Stimulated activated effector memory CD8-positive, alpha-beta T cell treated with anti-CD3 and anti-CD28 coated beads, Interleukin-12 subunit alpha, Interleukin-12 subunit beta, amount 100 ng/mL, for 72 hours (primary cell): ENCODE data around the gene POU3F1.

Experiments used
- ATAC-seq: fragments of 150-1000 bp; cut with Tn5 transposase; 2 replicates; pipeline ENCODE4 v1.10.0; 2021
- DNase-seq, 2 donors: peaks; one replicate each; pipeline ENCODE4 v3.0.0; 2021 to 2022; ENCODE audit warnings: low spot score in 2 of 2
- H3K27ac Mint-ChIP-seq: one replicate; pipeline ENCODE4 v1.8.0; 2022; ENCODE audit warnings: mild to moderate bottlenecking, mixed read lengths
- H3K36me3 Mint-ChIP-seq: one replicate; pipeline ENCODE4 v1.8.0; 2022; ENCODE audit warnings: mild to moderate bottlenecking, mixed read lengths
- H3K4me1 Mint-ChIP-seq: one replicate; pipeline ENCODE4 v1.8.0; 2022; ENCODE audit warnings: mixed read lengths
- H3K4me3 Mint-ChIP-seq: one replicate; pipeline ENCODE4 v1.8.0; 2022; ENCODE audit warnings: mild to moderate bottlenecking, mixed read lengths
- H3K9me3 Mint-ChIP-seq: one replicate; pipeline ENCODE4 v1.8.0; 2022; ENCODE audit warnings: mixed read lengths

The POU3F1 gene

GRCh38 chr1:38079019-38079418, 32.4 kb upstream of the POU3F1 start:
- Mint-ChIP-seq H3K9me3 (no peaks in the 10 kb centered on the region), H3K4me1 (no peaks in the 10 kb centered on the region), H3K36me3 (no peaks in the 10 kb centered on the region), H3K27ac (no peak overlapping the region), H3K4me3 (no peak overlapping the region)
- DNase-seq = no peak
- no peak for ATAC-seq

- H3K27ac Mint-ChIP-seq = no peak overlapping the region
- ATAC-seq (no peak), DNase-seq (no peak)
- no peaks in the 10 kb centered on the region for H3K36me3 Mint-ChIP-seq
- H3K9me3 Mint-ChIP-seq = no peaks in the 10 kb centered on the region
- no peak overlapping the region for H3K4me3 Mint-ChIP-seq
- no peaks in the 10 kb centered on the region for H3K4me1 Mint-ChIP-seq
Measured at GRCh38 chr1:38077523-38078147, 31.0 kb upstream of the POU3F1 start.

- no peak for DNase-seq
- no peak for ATAC-seq
- Mint-ChIP-seq H3K36me3 (no peaks in the 10 kb centered on the region), H3K27ac (no peak overlapping the region), H3K4me3 (no peak overlapping the region), H3K9me3 (no peaks in the 10 kb centered on the region), H3K4me1 (no peaks in the 10 kb centered on the region)
Measured at GRCh38 chr1:38076455-38076854, 29.9 kb upstream of the POU3F1 start.

DNA sequence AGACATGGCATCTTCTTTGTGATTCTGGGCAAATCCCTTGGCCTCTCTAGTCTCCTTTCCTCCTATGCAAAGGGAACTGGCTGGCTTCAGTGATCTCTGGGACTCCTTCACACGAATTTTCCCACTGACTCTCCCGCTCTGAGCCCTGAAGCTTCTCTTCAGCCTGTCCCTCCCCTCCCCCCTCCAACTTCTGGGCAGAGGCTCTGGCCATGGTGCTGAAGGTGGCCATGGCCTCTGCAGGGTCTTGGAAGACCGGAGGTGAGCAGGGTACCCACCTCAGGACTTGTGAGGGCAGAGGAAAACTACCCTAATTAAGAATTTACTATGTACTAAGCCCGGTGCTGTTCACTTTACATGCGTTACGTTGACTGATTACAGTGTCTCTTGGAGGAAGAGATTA, 29.4 kb upstream of the POU3F1 start:
- ATAC-seq (no peak), DNase-seq (no peak)
- Mint-ChIP-seq H3K36me3 (no peaks in the 10 kb centered on the region), H3K4me3 (no peak overlapping the region), H3K9me3 (no peaks in the 10 kb centered on the region), H3K27ac (no peak overlapping the region), H3K4me1 (no peaks in the 10 kb centered on the region)

GRCh38 chr1:38075191-38075590, 28.6 kb upstream of the POU3F1 start:
- DNase-seq (no peak), ATAC-seq (no peak)
- H3K9me3 Mint-ChIP-seq = no peaks in the 10 kb centered on the region
- no peak overlapping the region for H3K4me3 Mint-ChIP-seq
- H3K4me1 Mint-ChIP-seq = no peaks in the 10 kb centered on the region
- no peaks in the 10 kb centered on the region for H3K36me3 Mint-ChIP-seq
- no peak overlapping the region for H3K27ac Mint-ChIP-seq

- no peak overlapping the region for H3K27ac Mint-ChIP-seq
- no peak overlapping the region for H3K4me3 Mint-ChIP-seq
- DNase-seq = no peak
- H3K4me1 Mint-ChIP-seq = no peaks in the 10 kb centered on the region
- no peaks in the 10 kb centered on the region for H3K9me3 Mint-ChIP-seq
- H3K36me3 Mint-ChIP-seq = no peaks in the 10 kb centered on the region
- no peak for ATAC-seq
Measured at GRCh38 chr1:38074302-38074677, 27.7 kb upstream of the POU3F1 start.

DNA sequence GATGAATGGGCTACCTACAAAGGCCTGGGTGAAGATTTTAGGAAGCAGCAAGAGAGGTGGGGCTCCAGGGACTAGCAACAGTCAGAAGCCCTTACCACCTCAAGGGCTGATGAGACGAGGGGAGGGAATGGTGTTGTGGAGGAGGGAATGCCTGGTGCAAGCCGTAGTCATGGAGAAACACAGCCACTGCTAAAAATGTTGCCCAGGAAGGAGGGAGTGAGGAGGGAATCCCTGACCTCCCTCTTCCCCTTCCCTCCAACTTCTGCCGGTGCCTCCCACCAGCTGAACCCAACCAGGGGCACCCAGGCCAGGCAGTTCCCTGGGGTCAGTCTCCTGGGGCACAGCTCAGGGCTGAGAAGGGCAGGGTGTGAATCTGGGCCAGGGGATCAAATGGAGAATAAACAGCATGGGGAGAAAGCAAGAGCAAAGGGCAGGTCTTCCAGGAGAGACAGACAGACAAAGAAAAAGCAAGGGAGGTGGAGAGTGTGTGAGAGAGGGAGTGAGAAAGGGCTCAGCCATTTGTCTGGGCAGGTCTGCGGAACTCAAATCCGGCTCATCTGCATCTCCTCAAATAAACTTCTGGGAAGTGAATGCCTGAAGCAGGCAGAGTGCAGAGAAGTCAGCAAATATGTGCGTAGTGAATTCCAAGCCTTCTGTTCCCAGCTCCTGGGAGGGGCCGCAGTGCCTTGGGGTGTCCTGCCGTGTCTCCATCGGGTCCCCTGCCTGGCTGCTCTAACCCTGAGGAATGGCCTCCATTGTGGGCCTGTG, 27.1 kb upstream of the POU3F1 start:
- no peaks in the 10 kb centered on the region for H3K4me1 Mint-ChIP-seq
- DNase-seq = no peak
- no peak overlapping the region for H3K4me3 Mint-ChIP-seq
- no peaks in the 10 kb centered on the region for H3K36me3 Mint-ChIP-seq
- H3K9me3 Mint-ChIP-seq = no peaks in the 10 kb centered on the region
- H3K27ac Mint-ChIP-seq = no peak overlapping the region
- no peak for ATAC-seq

GRCh38 chr1:38072858-38073257, 26.3 kb upstream of the POU3F1 start:
- ATAC-seq (no peak), DNase-seq (no peak)
- peak overlapping the region; percentile 24 for H3K27ac Mint-ChIP-seq
- H3K4me1 Mint-ChIP-seq = no peaks in the 10 kb centered on the region
- no peaks in the 10 kb centered on the region for H3K36me3 Mint-ChIP-seq
- H3K9me3 Mint-ChIP-seq = no peaks in the 10 kb centered on the region
- no peak overlapping the region for H3K4me3 Mint-ChIP-seq

DNA sequence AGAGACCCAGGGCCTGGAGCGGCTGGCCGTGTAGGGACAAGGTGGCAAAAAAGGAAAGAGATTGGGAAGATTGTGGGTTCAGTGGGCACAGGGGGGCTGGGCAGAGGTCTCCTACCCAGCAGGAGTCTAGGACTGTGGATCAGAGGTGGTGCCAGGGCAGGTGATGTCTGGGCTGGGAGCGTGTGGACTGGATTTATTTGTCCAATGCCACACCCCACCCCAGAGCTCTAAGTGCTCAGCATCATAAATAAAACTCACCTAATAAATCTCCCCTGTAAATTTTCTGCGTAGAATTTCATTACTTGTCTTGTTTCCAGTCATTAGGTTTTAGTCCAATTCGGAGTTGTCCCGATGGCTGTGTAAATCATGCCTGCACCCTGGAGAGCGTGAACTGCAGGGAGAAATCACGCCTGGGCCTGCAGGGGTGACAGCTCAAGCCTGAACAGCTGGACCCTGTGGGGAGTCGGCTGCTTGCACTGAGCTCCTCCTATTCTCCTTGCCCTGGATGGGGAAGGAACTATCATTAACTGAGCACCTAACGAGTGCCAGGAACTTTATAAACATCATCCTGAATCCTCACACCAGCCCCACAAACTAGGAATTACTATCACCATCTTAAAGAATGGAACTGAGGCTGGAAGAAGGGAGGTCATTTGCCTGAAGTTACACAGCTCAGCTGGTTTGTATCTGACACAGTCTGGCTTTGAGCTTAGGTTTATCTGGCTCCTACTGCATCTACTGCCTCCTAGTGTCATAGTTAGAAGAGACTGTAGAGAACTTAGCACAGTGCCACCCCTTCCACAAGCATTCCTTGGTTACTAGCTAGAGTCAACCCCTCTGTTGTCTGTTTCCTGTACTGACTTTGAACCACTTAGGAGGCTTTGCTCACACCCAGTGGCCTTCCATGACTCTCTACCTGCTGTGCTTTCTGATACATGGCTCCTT, 25.0 kb upstream of the POU3F1 start:
- DNase-seq (no peak), ATAC-seq (peak; percentile 80)
- no peaks in the 10 kb centered on the region for H3K4me1 Mint-ChIP-seq
- no peaks in the 10 kb centered on the region for H3K36me3 Mint-ChIP-seq
- H3K4me3 Mint-ChIP-seq = no peak overlapping the region
- no peaks in the 10 kb centered on the region for H3K9me3 Mint-ChIP-seq
- H3K27ac Mint-ChIP-seq = no peak overlapping the region

- Mint-ChIP-seq H3K27ac (no peak overlapping the region), H3K9me3 (no peaks in the 10 kb centered on the region), H3K36me3 (no peaks in the 10 kb centered on the region), H3K4me3 (no peak overlapping the region), H3K4me1 (no peaks in the 10 kb centered on the region)
- ATAC-seq = no peak
- no peak for DNase-seq
Measured at GRCh38 chr1:38068980-38069340, 22.4 kb upstream of the POU3F1 start.

GRCh38 chr1:38068220-38068979, 21.8 kb upstream of the POU3F1 start:
- Mint-ChIP-seq H3K4me3 (no peak overlapping the region), H3K36me3 (no peaks in the 10 kb centered on the region), H3K4me1 (no peaks in the 10 kb centered on the region), H3K9me3 (no peaks in the 10 kb centered on the region), H3K27ac (no peak overlapping the region)
- ATAC-seq (no peak), DNase-seq (no peak)

DNA sequence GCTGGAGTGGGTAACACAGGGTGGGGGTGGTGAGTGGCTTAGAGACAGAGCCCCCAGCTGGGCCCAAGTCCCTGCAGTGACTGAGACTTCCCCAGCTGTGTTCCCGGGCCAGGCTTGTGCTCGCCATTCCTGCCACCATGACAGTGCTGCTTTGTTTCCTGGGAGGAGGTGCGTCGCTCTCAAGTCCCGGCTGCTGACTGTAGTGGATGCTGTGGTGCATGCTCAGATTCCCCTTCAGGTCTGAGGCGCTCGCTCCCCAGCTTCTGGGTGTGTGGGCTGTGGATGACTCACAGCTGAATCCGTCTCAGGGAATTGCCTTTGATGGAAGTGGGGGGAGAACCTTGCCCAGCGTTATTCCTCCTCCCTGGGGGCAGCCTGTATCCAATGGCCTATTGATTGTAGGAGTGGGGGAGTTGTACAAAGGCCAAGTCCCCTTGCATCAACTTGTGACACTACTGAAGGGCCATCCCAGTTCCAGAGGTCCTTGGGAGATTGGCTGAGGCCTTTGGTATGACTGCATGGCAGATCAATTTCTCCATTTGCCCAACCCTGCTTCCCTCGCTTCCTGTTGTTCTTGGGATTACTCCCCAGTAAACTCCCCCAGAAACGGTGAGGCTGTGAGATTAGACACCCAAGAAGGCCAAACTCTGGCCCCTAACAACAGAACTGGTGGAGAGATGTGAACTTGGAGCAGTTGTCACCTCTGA, 17.8 kb upstream of the POU3F1 start:
- ATAC-seq = no peak
- Mint-ChIP-seq H3K9me3 (no peaks in the 10 kb centered on the region), H3K4me3 (no peak overlapping the region), H3K36me3 (no peaks in the 10 kb centered on the region), H3K4me1 (peaks cover 7% of the 10 kb centered on the region), H3K27ac (no peak overlapping the region)
- DNase-seq = no peak

- ATAC-seq (no peak), DNase-seq (no peak)
- Mint-ChIP-seq H3K27ac (no peak overlapping the region), H3K9me3 (no peaks in the 10 kb centered on the region), H3K4me3 (no peak overlapping the region), H3K36me3 (no peaks in the 10 kb centered on the region), H3K4me1 (peaks cover 7% of the 10 kb centered on the region)
Measured at GRCh38 chr1:38063616-38064015, 17.0 kb upstream of the POU3F1 start.

DNA sequence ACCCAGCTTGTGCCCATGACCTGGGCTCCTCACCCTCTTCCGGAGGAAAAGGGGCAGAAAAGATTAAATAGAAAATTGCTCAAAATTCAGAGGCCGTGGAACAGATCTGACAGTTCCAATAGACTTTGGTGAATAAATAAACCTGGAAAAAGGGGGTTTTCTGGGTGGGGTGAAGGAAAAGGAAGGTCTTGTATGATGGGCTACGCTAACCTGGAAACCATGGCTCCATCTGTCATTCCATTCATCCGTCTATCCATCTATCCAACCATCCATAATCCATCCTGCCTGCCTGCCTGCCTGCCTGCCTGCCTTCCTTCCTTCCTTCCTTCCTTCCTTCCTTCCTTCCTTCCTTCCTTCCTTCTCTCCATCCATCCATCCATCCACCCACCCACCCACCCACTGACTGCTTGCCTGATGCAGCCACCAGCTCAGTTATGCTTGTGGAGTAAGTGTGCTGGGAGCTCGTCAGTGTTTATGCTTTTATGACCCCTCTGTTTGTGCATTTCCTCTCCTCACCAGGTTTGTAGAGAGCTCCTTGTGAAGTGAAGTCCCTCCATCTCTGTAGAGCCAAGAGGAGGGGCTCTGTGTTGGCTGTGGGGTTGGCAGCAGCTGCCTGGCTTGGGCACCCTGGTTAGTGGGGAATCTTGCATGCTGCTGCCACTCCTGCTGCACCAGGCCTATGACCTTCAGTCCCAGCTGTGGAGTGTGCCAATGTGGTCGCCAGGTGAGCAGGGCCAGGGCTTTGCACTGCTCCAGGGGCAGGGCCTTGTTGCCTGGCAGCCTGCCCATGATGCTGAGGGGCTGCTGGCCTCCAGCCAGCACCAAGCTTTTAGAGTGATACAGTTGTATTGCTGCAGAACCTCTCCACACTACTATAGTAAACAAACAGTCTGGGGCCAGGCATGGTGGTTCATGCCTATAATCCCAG, 16.0 kb upstream of the POU3F1 start:
- ATAC-seq (no peak), DNase-seq (no peak)
- Mint-ChIP-seq H3K36me3 (no peaks in the 10 kb centered on the region), H3K9me3 (no peaks in the 10 kb centered on the region), H3K4me1 (peaks cover 7% of the 10 kb centered on the region), H3K27ac (peak overlapping the region; percentile 89), H3K4me3 (peak overlapping the region; percentile 23)
